IMR-90 (cell line): Measurements from ENCODE around the gene KRT28.

Experiments
- BHLHE40 ChIP-seq: fragments of 150-350 bp; IDR thresholded peaks from 2 replicates; pipeline ENCODE4 v1.6.1; 2016; ENCODE audit warnings: mild to moderate bottlenecking, low read depth, low read length
- CEBPB ChIP-seq: IDR thresholded peaks from 2 replicates; pipeline ENCODE4 v1.6.1; 2012; ENCODE audit warnings: low read depth, low read length, improper control_type of control experiment
- CHD1 ChIP-seq: IDR thresholded peaks from 2 replicates; pipeline ENCODE4 v1.6.1; 2012; ENCODE audit warnings: low read depth, low read length, improper control_type of control experiment
- FOS ChIP-seq: fragments of 150-350 bp; IDR thresholded peaks from 2 replicates; pipeline ENCODE4 v1.6.1; 2016; ENCODE audit warnings: low read depth, low read length
- MAZ ChIP-seq: IDR thresholded peaks from 2 replicates; pipeline ENCODE4 v1.6.1; 2012; ENCODE audit warnings: low read depth, mild to moderate bottlenecking, low read length, improper control_type of control experiment, moderate library complexity, borderline replicate concordance
- MXI1 ChIP-seq: IDR thresholded peaks from 2 replicates; pipeline ENCODE4 v1.6.1; 2012; ENCODE audit warnings: low read depth, mild to moderate bottlenecking, low read length, moderate library complexity, borderline replicate concordance
- POLR2A ChIP-seq: IDR thresholded peaks from 2 replicates; pipeline ENCODE4 v1.6.1; 2012; ENCODE audit warnings: mild to moderate bottlenecking, low read depth, low read length
- RAD21 ChIP-seq: IDR thresholded peaks from 2 replicates; pipeline ENCODE4 v1.6.1; 2012; ENCODE audit warnings: low read length, improper control_type of control experiment
- RFX5 ChIP-seq: IDR thresholded peaks from 2 replicates; pipeline ENCODE4 v1.8.0; 2012; ENCODE audit warnings: low read depth, mild to moderate bottlenecking, low read length, moderate library complexity
- SMC3 ChIP-seq: fragments of 150-350 bp; IDR thresholded peaks from 2 replicates; pipeline ENCODE4 v1.6.1; 2016; ENCODE audit warnings: low read depth, mild to moderate bottlenecking, antibody characterized with exemption, low read length, moderate library complexity
- TF ChIP-seq, protein P1 (sequence below): conservative IDR thresholded peaks from 2 replicates; pipeline ENCODE4 v1.5.1; 2012; ENCODE audit warnings: mild to moderate bottlenecking, low read depth, low read length, improper control_type of control experiment

- no peak for TF ChIP-seq RAD21
- TF ChIP-seq, protein P1, sequence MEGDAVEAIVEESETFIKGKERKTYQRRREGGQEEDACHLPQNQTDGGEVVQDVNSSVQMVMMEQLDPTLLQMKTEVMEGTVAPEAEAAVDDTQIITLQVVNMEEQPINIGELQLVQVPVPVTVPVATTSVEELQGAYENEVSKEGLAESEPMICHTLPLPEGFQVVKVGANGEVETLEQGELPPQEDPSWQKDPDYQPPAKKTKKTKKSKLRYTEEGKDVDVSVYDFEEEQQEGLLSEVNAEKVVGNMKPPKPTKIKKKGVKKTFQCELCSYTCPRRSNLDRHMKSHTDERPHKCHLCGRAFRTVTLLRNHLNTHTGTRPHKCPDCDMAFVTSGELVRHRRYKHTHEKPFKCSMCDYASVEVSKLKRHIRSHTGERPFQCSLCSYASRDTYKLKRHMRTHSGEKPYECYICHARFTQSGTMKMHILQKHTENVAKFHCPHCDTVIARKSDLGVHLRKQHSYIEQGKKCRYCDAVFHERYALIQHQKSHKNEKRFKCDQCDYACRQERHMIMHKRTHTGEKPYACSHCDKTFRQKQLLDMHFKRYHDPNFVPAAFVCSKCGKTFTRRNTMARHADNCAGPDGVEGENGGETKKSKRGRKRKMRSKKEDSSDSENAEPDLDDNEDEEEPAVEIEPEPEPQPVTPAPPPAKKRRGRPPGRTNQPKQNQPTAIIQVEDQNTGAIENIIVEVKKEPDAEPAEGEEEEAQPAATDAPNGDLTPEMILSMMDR, result no peak
- no peak for TF ChIP-seq POLR2A
- TF ChIP-seq MAZ, result no peak
- TF ChIP-seq SMC3, result no peak
- TF ChIP-seq FOS, result no peak
- no peak for TF ChIP-seq CEBPB
- TF ChIP-seq MXI1, result no peak
- TF ChIP-seq BHLHE40, result no peak
- no peak for TF ChIP-seq CHD1
- no peak for TF ChIP-seq RFX5
These were observed 18.6 kb upstream of the KRT28 start for GRCh38 chr17:40818343-40818732.
